PC-9 (cell line): ENCODE measurements around the gene EFNA2.

Experiments used
- CTCF ChIP-seq: fragments of 200-600 bp; sonication (generic); conservative IDR thresholded peaks from 2 replicates; pipeline ENCODE4 v1.6.1; 2017; ENCODE audit warnings: mixed run types, antibody characterized with exemption, mild to moderate bottlenecking, moderate library complexity
- EZH2 ChIP-seq: fragments of 200-600 bp; sonication (generic); IDR thresholded peaks from 2 replicates; pipeline ENCODE4 v1.8.0; 2017; ENCODE audit warnings: antibody characterized with exemption, low read depth

- TF ChIP-seq CTCF (no peak), EZH2 (no peak)
These were observed 25.9 kb downstream of the EFNA2 start for GRCh38 chr19:1311543-1312091.
